PC-3 (cell line): ENCODE measurements around the gene TPRA1. TPM values are rescaled to one million over a fixed set of nuclear protein-coding genes. Genes with fewer than 3 reads are reported as not detected.

ENCODE experiments used
- ATAC-seq: fragments of 200-7000 bp; cut with Tn5 transposase; 2 replicates; pipeline ENCODE4 v1.9.1; 2020; ENCODE audit warnings: mild to moderate bottlenecking, moderate library complexity
- Bru-seq: library from RNA; stranded (reverse); fragments of 400-500 nt; gene quantifications from one replicate; lab custom pipeline; 2021; lab: Mats Ljungman, UMichigan
- BruChase-seq, 2 experiments: library from RNA; stranded (reverse); fragments of 400-500 nt; gene quantifications; one replicate each; lab custom pipeline; 2021; lab: Mats Ljungman, UMichigan
- BruUV-seq: library from RNA; stranded (reverse); fragments of 400-500 nt; replicated peaks from 2 replicates; lab custom pipeline; 2021; lab: Mats Ljungman, UMichigan
- CTCF ChIA-PET: fragments of 300-600 bp; sonication (Branson Sonifier 250); formaldehyde crosslinking; loops from one replicate; lab custom pipeline; 2022; ENCODE audit warnings: antibody characterized with exemption; lab: Charles Lee
- POLR2A ChIA-PET: fragments of 300-600 bp; sonication (Branson Sonifier 250); formaldehyde crosslinking; loops from one replicate; lab custom pipeline; 2022; ENCODE audit warnings: antibody characterized with exemption; ENCODE audit not compliant: unreplicated experiment; lab: Charles Lee
- DNase-seq: peaks from one replicate; pipeline ENCODE4 v3.0.0-alpha.2; 2015
- H2AFZ ChIP-seq: fragments of 300-600 bp; sonication (generic); 2 replicates; pipeline ENCODE4 v1.6.0; 2016; ENCODE audit warnings: antibody characterized with exemption, low read length
- H3F3A ChIP-seq: fragments of 300-600 bp; sonication (generic); one replicate; pipeline ENCODE4 v1.6.0; 2017; ENCODE audit warnings: antibody characterized with exemption, low read length, control low read depth, mild to moderate bottlenecking; ENCODE audit not compliant: unreplicated experiment
- H3K27ac ChIP-seq: fragments of 300-600 bp; sonication (generic); 2 replicates; pipeline ENCODE4 v1.5.1; 2016; ENCODE audit warnings: mild to moderate bottlenecking, low read length
- H3K27me3 ChIP-seq: fragments of 300-600 bp; sonication (generic); 2 replicates; pipeline ENCODE4 v1.6.1; 2016; ENCODE audit warnings: low read length, mixed read lengths
- H3K36me3 ChIP-seq: fragments of 300-600 bp; sonication (generic); 2 replicates; pipeline ENCODE4 v1.6.1; 2016; ENCODE audit warnings: low read depth, mixed run types, low read length, mixed read lengths
- H3K4me1 ChIP-seq: fragments of 300-600 bp; sonication (generic); 2 replicates; pipeline ENCODE4 v1.5.1; 2016; ENCODE audit warnings: low read length; ENCODE audit not compliant: insufficient read depth
- H3K4me2 ChIP-seq: fragments of 300-600 bp; sonication (generic); 2 replicates; pipeline ENCODE4 v1.6.0; 2016; ENCODE audit warnings: low read length
- H3K4me3 ChIP-seq: fragments of 300-600 bp; sonication (generic); 2 replicates; pipeline ENCODE4 v1.5.1; 2016; ENCODE audit warnings: mild to moderate bottlenecking, low read length, mixed read lengths
- H3K79me2 ChIP-seq: fragments of 300-600 bp; sonication (generic); 2 replicates; pipeline ENCODE4 v1.6.1; 2017; ENCODE audit warnings: low read length, mixed read lengths
- H3K9ac ChIP-seq: fragments of 300-600 bp; sonication (generic); 2 replicates; pipeline ENCODE4 v1.6.0; 2016; ENCODE audit warnings: mild to moderate bottlenecking, low read length
- H3K9me2 ChIP-seq: fragments of 300-600 bp; sonication (generic); replicated peaks from 2 replicates; pipeline ENCODE4 v1.6.1; 2016; ENCODE audit warnings: mixed run types, low read length, mixed read lengths
- H3K9me3 ChIP-seq: fragments of 300-600 bp; sonication (generic); 2 replicates; pipeline ENCODE4 v1.6.1; 2016; ENCODE audit warnings: low read length, mixed read lengths
- H4K20me1 ChIP-seq: fragments of 300-600 bp; sonication (generic); 2 replicates; pipeline ENCODE4 v1.6.1; 2016; ENCODE audit warnings: low read length, mixed read lengths
- CTCF ChIP-seq: fragments of 300-600 bp; sonication (generic); conservative IDR thresholded peaks from 2 replicates; pipeline ENCODE4 v1.5.1; 2017; ENCODE audit warnings: antibody characterized with exemption, low read depth, mild to moderate bottlenecking, low read length
- EZH2 ChIP-seq: fragments of 300-600 bp; sonication (generic); IDR thresholded peaks from one replicate; pipeline ENCODE4 v1.6.1; 2017; ENCODE audit warnings: antibody characterized with exemption, mild to moderate bottlenecking, low read length; ENCODE audit not compliant: unreplicated experiment
- EZH2phosphoT487 ChIP-seq: fragments of 300-600 bp; sonication (generic); IDR thresholded peaks from 2 replicates; pipeline ENCODE4 v1.6.1; 2018; ENCODE audit warnings: mild to moderate bottlenecking, antibody characterized with exemption, low read length, borderline replicate concordance
- intact Hi-C: fragments of 100-400 bp; cut with micrococcal nuclease; formaldehyde crosslinking; loops from 2 replicates; pipeline ENCODE4 v1.9.0; 2023
- long read RNA-seq: library from polyadenylated mRNA; unstranded; transcript quantifications from one replicate; pipeline ENCODE4 v2.0.0, GENCODE V29; 2021; ENCODE audit not compliant: unreplicated experiment
- total RNA-seq: library from RNA; depleted of rRNA; stranded (reverse); fragments of >200 nt; gene quantifications from 2 replicates; pipeline ENCODE4 v1.2.3, GENCODE V29; 2014; rRNA removed

The TPRA1 gene
- total RNA-seq (25.7 and 34.0 TPM in 2 replicates), Bru-seq, nascent RNA (percentile 56 among the genes with signal in this experiment), BruChase-seq, experiment 1, labeled RNA remaining after a 6-hour chase (percentile 67 among the genes with signal in this experiment), BruChase-seq, experiment 2, labeled RNA remaining after a 2-hour chase (percentile 72 among the genes with signal in this experiment)
- long read RNA-seq, transcript TPRA1-204 (10 exons, 1,865 nt), result minor isoform, 6 of 154 reads
- long read RNA-seq, transcript TPRA1-202 (11 exons, 1,933 nt), result major isoform, 59 of 154 reads
- long read RNA-seq, partial matches to known transcripts, result 14 of 154 reads
- long read RNA-seq, other reads (novel, unspliced or antisense), result 73 of 154 reads

GRCh38 chr3:127590593-127591465 lies at the start of gene TPRA1:
Gene TPRA1 (minus strand): TSS chr3:127590733. CDS start chr3:127580146, 10,587 bp downstream.
- Histone ChIP-seq H3K27me3 (no peaks in the 10 kb centered on the region), H3K27ac (peak within 1 kb of the TSS; percentile 84), H3K4me1 (peaks cover 21% of the 10 kb centered on the region), H3F3A (no peaks in the 10 kb centered on the region), H3K9me2 (no peaks in the 10 kb centered on the region), H3K4me2 (peak within 1 kb of the TSS; percentile 96), H4K20me1 (0 out of 2 replicates have a peak, but pooled peaks cover 8% of the 10 kb centered on the region), H3K4me3 (peak within 1 kb of the TSS; percentile 83), H3K9me3 (no peaks in the 10 kb centered on the region), H3K9ac (peak within 1 kb of the TSS; percentile 86), H3K36me3 (no peaks in the 10 kb centered on the region), H3K79me2 (peaks cover 46% of the 10 kb centered on the region), H2AFZ (peak within 1 kb of the TSS; percentile 62)
- POLR2A ChIA-PET, result interaction anchor here (0.6 kb wide), 1 partner anchor 893 kb away, joined by 14 read pairs; no protein-coding TSS in a partner anchor
- ATAC-seq (peak; percentile 71), DNase-seq (peak; percentile 92)
- TF ChIP-seq EZH2phosphoT487 (peak; percentile 97), CTCF (0 out of 2 replicates have a peak, but pooled peaks have one; percentile 31), EZH2 (no peak)
- no TSS peak for BruUV-seq
- CTCF ChIA-PET, result interaction anchor here (0.8 to 2.3 kb wide), 1 partner anchor 16 kb away, joined by 6 to 13 read pairs; no protein-coding TSS in a partner anchor
- intact Hi-C loops, result loop anchor here (10.0 kb wide), 1 partner anchor 104 kb away; no protein-coding TSS in a partner anchor

DNA sequence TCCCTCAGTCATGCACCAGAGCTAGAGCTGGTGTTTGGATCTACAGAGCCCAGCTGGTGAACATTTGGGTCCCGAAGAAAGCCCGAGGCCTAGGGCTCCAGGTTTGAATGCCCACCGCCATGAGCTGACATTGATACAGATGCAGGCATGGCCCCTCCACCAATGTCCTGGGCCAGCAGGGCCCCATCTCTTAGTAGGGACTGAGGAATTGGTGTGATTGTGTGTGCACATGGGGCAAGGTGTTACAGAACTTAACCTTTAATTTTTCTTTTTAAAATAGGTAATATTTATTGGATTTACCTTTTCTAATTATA lies 49.5 kb upstream of the TPRA1 start:
- Histone ChIP-seq H3K4me1 (no peaks in the 10 kb centered on the region), H3K79me2 (no peaks in the 10 kb centered on the region), H3K9me3 (no peaks in the 10 kb centered on the region), H3K4me2 (no peak overlapping the region), H3K27ac (no peak overlapping the region), H2AFZ (no peak overlapping the region), H3K27me3 (no peaks in the 10 kb centered on the region), H3K36me3 (no peaks in the 10 kb centered on the region), H3K9ac (no peak overlapping the region), H4K20me1 (no peaks in the 10 kb centered on the region), H3K4me3 (no peak overlapping the region), H3F3A (no peaks in the 10 kb centered on the region), H3K9me2 (no peaks in the 10 kb centered on the region)
- BruUV-seq, result no TSS peak
- ATAC-seq (no peak), DNase-seq (no peak)
- no peak for TF ChIP-seq CTCF
- no peak for TF ChIP-seq EZH2phosphoT487
- TF ChIP-seq EZH2, result no peak
- intact Hi-C loops, result no loop called here
- POLR2A ChIA-PET, result no interaction called here
- CTCF ChIA-PET, result no interaction called here
